ENCODE data around the gene SMYD2. TPM values are rescaled to one million over a fixed set of nuclear protein-coding genes. Genes with fewer than 3 reads are reported as not detected.

The SMYD2 gene
- total and polyA plus RNA-seq, 2 experiments from 2014 or later: 3.6 to 5.9 TPM

GRCh38 chr1:214331827-214332423, 51.0 kb downstream of the SMYD2 start:
- no peaks in the 10 kb centered on the region for H3K9me3 Mint-ChIP-seq
- Histone ChIP-seq H3K79me2 (replicated peaks; ENCODE audit: insufficient read depth) (no peaks in the 10 kb centered on the region), H4K20me1 (replicated peaks; ENCODE audit: insufficient read depth) (no peaks in the 10 kb centered on the region), H3K4me1 (ENCODE audit: insufficient read depth) (peaks cover 3% of the 10 kb centered on the region; the same call in 1 of the 2 replicates), H3K4me2 (no peak overlapping the region), H3F3A (replicated peaks; ENCODE audit: low read depth) (no peaks in the 10 kb centered on the region; the same call in 1 of the 2 replicates), H3K27ac (ENCODE audit: low read depth) (no peak overlapping the region), H3K9me2 (ENCODE audit: insufficient read depth) (no peaks in the 10 kb centered on the region), H2AFZ (no peak overlapping the region), H3K36me3 (ENCODE audit: insufficient read depth) (no peaks in the 10 kb centered on the region), H3K4me3 (no peak overlapping the region), H3K27me3 (ENCODE audit: insufficient read depth) (no peaks in the 10 kb centered on the region)
- H3K27me3 Mint-ChIP-seq (ENCODE audit: insufficient read depth, low read depth, poor library complexity): peaks cover 19% of the 10 kb centered on the region
- DNase-seq (ENCODE audit: low spot score) (peak; percentile 79), ATAC-seq (peak; percentile 51)
- TF ChIP-seq STAT1 (IDR thresholded peaks at IDR 0.05; ENCODE audit: unreplicated experiment) (no peak), REST (IDR thresholded peaks at IDR 0.05; ENCODE audit: unreplicated experiment) (no peak), CTCF (conservative IDR thresholded peaks at IDR 0.05; ENCODE audit: low read depth in 2 of 2) (peak; percentile 90 to 95), EZH2 (IDR thresholded peaks at IDR 0.05; ENCODE audit: low read depth, unreplicated experiment) (no peak)
- no peaks in the 10 kb centered on the region for H3K36me3 Mint-ChIP-seq (ENCODE audit: low read depth)
- peaks cover 12% of the 10 kb centered on the region; the same call in 2 of the 3 replicates for H3K4me1 Mint-ChIP-seq
- no peak overlapping the region for H3K27ac Mint-ChIP-seq
- no peak overlapping the region for H3K4me3 Mint-ChIP-seq

DNA sequence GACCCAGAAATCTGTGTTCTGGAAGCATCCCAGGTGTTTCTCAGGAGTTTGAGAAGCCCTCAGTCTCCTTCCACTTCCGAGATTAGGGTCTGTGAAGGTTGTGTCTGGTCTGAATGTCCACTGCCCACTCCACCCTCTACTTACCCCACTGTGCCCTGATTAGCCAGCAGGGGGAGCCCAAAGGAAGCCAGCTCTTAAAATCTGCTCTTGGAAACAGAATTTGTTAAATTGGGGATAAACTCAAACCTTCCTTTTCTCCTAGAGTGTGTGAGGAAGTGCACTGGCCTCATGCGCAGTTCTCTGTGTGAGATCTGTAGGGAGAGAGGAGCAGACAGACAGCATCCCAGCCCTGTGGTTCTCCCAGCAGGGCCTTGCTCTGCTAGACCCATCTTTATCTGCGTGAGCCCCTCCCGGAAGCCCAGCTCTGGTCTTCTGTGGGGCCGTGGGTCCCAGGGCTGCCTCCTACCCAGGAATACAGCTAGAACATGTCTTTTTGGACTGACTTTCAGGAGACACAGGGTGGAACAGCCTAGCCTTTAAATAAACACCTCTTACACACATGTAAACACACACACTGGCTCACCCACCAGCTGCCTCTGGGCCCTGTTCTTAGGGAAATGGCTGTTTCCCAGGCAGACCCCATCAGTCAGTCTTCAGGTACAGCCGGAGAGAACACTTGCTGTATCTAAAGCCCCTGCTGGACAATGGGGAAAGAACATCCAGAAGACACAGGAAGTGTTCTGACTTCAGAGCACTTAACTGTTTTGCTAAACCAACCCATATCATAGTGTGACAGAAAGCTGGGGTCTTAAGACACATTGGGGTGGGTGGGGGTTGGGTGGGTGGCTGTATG, 52.2 kb downstream of the SMYD2 start:
- Histone ChIP-seq H3K9me2 (ENCODE audit: insufficient read depth) (no peaks in the 10 kb centered on the region), H2AFZ (no peak overlapping the region), H3K36me3 (ENCODE audit: insufficient read depth) (no peaks in the 10 kb centered on the region), H3K27me3 (ENCODE audit: insufficient read depth) (no peaks in the 10 kb centered on the region), H4K20me1 (replicated peaks; ENCODE audit: insufficient read depth) (no peaks in the 10 kb centered on the region), H3K27ac (ENCODE audit: low read depth) (no peak overlapping the region), H3K4me3 (no peak overlapping the region), H3K4me2 (no peak overlapping the region), H3K79me2 (replicated peaks; ENCODE audit: insufficient read depth) (no peaks in the 10 kb centered on the region), H3K4me1 (ENCODE audit: insufficient read depth) (peaks cover 11% of the 10 kb centered on the region), H3F3A (replicated peaks; ENCODE audit: low read depth) (no peaks in the 10 kb centered on the region; the same call in 1 of the 2 replicates)
- H3K27me3 Mint-ChIP-seq (ENCODE audit: insufficient read depth, low read depth, poor library complexity): peaks cover 17% of the 10 kb centered on the region
- H3K27ac Mint-ChIP-seq: no peak overlapping the region
- H3K4me3 Mint-ChIP-seq: no peak overlapping the region
- H3K4me1 Mint-ChIP-seq: peaks cover 25% of the 10 kb centered on the region
- ATAC-seq: peak; percentile 49
- no peaks in the 10 kb centered on the region for H3K9me3 Mint-ChIP-seq
- TF ChIP-seq CTCF (conservative IDR thresholded peaks at IDR 0.05; ENCODE audit: low read depth in 2 of 2) (peak; percentile 91 to 97), EZH2phosphoT487 (IDR thresholded peaks at IDR 0.05; ENCODE audit: unreplicated experiment) (no peak)
- peak; percentile 76 for DNase-seq (ENCODE audit: low spot score)
- H3K36me3 Mint-ChIP-seq (ENCODE audit: low read depth): no peaks in the 10 kb centered on the region

Measured in GM23338 (cell line).